ENCODE results near the gene ATCAY. TPM values are rescaled to one million over a fixed set of nuclear protein-coding genes. Genes with fewer than 3 reads are reported as not detected.
A peak's percentile ranks its signal among the peaks of the same experiment; 100 is the strongest.

Gene ATCAY
- total RNA-seq, 3 donors from 2014 or later, result 0.09 to 2.2 (median 0.22) TPM

DNA sequence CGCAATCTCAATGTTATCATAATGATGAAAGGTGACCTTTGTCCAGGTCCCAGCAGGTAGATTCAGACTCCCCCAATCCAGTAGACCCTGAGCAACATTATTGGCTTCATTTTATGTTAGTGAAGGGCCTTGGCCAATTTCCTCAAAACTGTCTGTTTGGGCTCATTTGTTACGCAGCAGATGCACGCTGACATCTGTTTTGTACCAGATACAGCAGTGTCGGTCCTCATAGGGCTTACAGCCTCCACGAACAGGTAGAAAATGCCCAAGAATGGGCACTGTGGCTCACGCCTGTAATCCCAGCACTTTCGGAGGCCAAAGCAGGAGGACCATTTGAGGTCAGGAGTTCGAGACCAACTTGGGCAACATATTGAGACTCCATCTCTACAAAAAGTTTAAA is 39.3 kb downstream of the ATCAY start:
- peaks cover 11% of the 10 kb centered on the region for H3K9me3 ChIP-seq
- DNase-seq (no peak), ATAC-seq (no peak)
- TF ChIP-seq, protein P1, sequence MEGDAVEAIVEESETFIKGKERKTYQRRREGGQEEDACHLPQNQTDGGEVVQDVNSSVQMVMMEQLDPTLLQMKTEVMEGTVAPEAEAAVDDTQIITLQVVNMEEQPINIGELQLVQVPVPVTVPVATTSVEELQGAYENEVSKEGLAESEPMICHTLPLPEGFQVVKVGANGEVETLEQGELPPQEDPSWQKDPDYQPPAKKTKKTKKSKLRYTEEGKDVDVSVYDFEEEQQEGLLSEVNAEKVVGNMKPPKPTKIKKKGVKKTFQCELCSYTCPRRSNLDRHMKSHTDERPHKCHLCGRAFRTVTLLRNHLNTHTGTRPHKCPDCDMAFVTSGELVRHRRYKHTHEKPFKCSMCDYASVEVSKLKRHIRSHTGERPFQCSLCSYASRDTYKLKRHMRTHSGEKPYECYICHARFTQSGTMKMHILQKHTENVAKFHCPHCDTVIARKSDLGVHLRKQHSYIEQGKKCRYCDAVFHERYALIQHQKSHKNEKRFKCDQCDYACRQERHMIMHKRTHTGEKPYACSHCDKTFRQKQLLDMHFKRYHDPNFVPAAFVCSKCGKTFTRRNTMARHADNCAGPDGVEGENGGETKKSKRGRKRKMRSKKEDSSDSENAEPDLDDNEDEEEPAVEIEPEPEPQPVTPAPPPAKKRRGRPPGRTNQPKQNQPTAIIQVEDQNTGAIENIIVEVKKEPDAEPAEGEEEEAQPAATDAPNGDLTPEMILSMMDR (IDR thresholded peaks at IDR 0.05), result no peak
- no peaks in the 10 kb centered on the region for H3K4me1 ChIP-seq (ENCODE audit: low read depth)
- no peak overlapping the region for H3K4me3 ChIP-seq
- intact Hi-C loops (cut with DNase I, micrococcal nuclease), result no loop called here
- no peaks in the 10 kb centered on the region for H3K36me3 ChIP-seq (ENCODE audit: low read depth)

DNA sequence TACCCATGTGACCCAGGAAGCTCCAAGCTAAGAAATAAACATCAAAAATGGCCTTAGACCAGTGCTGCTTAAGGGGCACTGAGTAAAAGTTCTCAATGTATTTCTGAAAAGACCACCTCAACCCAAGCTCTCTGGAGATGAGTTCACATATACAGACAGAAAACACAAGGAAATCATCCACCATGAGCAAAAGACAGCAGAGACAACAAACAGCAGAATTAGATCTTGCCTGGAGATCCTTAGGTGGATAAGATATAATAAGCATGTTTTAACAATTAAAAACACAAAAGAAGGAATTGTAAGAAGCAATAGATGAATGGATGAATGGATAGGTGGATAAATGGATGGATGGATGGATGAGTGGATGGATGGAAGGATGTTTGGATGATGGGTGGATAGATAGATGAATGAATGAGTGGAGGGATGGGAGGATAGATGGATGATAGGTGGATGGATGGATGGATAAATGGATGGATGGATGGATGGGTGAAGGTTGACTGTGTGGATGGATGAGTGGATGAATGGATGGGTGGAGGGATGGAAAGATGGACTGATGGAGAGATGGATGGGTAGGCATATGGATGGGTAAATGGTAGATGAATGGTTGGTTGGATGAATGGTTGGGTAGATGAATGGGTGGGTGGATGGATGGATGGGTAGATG is 42.7 kb downstream of the ATCAY start:
- TF ChIP-seq, protein P1 (IDR thresholded peaks at IDR 0.05), result no peak
- Histone ChIP-seq H3K36me3 (ENCODE audit: low read depth) (no peaks in the 10 kb centered on the region), H3K4me3 (no peak overlapping the region), H3K9me3 (peaks cover 8% of the 10 kb centered on the region), H3K4me1 (ENCODE audit: low read depth) (no peaks in the 10 kb centered on the region)
- no peak for ATAC-seq
- intact Hi-C loops (cut with DNase I, micrococcal nuclease), result no loop called here
- no peak for DNase-seq

DNA sequence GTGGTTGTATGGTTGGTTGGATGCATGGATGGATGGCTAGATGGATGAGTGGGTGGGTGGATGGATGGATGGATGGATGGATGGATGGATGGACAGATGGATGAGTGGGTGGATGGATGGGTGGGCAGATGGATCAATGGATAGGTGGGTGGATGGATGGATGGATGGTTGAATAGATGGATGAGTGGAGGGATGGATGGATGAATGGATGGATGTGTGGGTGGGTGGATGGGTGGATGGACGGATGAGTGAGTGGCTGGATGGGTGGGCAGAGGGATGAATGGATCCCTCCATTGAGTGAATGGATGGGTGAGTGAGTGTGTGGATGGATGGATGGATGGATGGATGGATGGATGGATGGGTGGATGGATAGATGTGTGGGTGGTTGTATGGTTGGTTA is 43.4 kb downstream of the ATCAY start:
- no peak overlapping the region for H3K4me3 ChIP-seq
- no peak for ATAC-seq
- intact Hi-C loops (cut with DNase I, micrococcal nuclease), result no loop called here
- H3K9me3 ChIP-seq, result peaks cover 8% of the 10 kb centered on the region
- no peaks in the 10 kb centered on the region for H3K36me3 ChIP-seq (ENCODE audit: low read depth)
- no peak for DNase-seq
- TF ChIP-seq, protein P1 (IDR thresholded peaks at IDR 0.05), result no peak
- no peaks in the 10 kb centered on the region for H3K4me1 ChIP-seq (ENCODE audit: low read depth)

DNA sequence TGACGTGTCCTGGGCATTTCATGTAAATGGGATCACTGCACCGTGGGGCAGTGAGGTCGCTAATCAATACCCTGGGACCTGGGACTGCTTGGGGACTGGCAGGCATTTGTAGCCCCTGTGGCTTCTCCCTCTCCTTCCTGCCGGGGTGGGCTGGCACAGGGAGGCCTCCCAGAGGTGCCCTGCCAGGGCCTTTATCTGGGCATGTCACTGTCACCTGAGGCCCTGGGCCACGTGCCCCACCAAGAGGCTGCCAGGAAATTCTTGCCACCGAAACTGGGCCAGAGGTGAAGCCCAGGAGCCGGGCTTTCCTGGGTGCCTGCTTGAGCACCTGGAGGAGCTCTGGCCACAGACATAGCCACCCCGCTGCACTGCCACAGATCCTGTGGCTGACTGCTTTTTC is 50.6 kb downstream of the ATCAY start:
- no peaks in the 10 kb centered on the region for H3K36me3 ChIP-seq (ENCODE audit: low read depth)
- H3K9me3 ChIP-seq, result no peaks in the 10 kb centered on the region
- no peak for ATAC-seq
- intact Hi-C loops (cut with DNase I, micrococcal nuclease), result no loop called here
- DNase-seq, result peak in 2 of 3 donors; percentile 13 to 35
- no peak overlapping the region for H3K4me3 ChIP-seq
- H3K4me1 ChIP-seq (ENCODE audit: low read depth), result no peaks in the 10 kb centered on the region
- TF ChIP-seq, protein P1 (IDR thresholded peaks at IDR 0.05), result no peak

DNA sequence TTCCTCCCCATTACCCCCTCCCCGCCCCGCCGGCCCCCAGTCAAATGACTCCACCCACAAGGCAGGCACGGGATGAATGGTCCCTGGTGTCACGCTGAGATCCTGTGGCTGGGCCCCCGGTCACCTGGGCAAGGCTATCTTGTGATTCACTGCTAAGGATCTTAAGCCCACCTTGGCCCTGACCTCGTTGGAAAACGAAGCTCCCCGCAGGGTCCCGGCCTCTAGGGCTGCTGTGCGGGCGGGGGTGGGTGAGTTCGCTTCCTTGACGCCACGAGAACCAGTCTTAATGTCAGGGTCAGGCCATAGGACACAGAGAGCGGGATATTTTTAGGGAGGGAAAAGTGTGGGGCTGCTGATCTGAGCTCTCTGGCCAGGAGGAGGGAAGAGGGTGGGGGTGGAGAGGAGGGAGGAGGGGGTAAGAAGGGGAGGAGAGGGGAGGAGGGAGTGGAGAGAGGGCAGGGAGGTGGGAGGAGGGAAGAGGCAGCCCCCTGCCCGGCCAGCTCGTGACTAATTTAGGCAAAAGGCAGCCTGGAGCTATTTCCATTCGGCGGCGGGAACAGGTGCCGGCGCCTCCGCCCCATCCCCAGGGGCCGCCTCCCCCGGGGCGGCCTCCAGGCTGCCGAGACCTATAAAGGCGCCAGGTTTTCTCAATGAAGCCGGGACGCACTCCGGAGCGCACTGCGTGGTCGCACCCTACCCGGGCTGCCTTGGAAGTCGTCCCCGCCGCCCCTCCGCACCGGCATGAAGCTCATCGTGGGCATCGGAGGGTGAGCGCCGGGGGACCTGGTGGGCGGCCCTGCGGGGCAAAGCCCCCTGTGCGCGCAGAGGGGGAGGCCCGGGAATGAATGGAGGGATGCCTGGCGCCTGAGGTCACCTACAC is 52.7 kb downstream of the ATCAY start, which contains the start of gene NMRK2:
Gene NMRK2 (plus strand): TSS at position 139 of the 880 bp plus-strand sequence. CDS start 603 bp downstream, at position 742.
- Histone ChIP-seq H3K9me3 (no peaks in the 10 kb centered on the region), H3K4me1 (ENCODE audit: low read depth) (no peaks in the 10 kb centered on the region), H3K4me3 (no peak within 1 kb of the TSS), H3K36me3 (ENCODE audit: low read depth) (no peaks in the 10 kb centered on the region)
- intact Hi-C loops (cut with DNase I, micrococcal nuclease), result no loop called here
- no peak for ATAC-seq
- DNase-seq, result no peak
- TF ChIP-seq, protein P1 (IDR thresholded peaks at IDR 0.05), result no peak

Measured in mucosa of descending colon (tissue), 3 donors.